Inflammatory macrophage (primary cell): ENCODE measurements around the gene ACR.

Experiments used
- DNase-seq, 2 donors: peaks; one replicate each; pipeline ENCODE4 v3.0.0-alpha.2; 2020 to 2022

The ACR gene

GRCh38 chr22:50702821-50703725, 34.9 kb upstream of the ACR start:
- no peak for DNase-seq

- no peak for DNase-seq
These were observed 34.1 kb upstream of the ACR start for GRCh38 chr22:50703726-50704509.

- DNase-seq: no peak
These were observed 33.3 kb upstream of the ACR start for GRCh38 chr22:50704510-50705218.

DNA sequence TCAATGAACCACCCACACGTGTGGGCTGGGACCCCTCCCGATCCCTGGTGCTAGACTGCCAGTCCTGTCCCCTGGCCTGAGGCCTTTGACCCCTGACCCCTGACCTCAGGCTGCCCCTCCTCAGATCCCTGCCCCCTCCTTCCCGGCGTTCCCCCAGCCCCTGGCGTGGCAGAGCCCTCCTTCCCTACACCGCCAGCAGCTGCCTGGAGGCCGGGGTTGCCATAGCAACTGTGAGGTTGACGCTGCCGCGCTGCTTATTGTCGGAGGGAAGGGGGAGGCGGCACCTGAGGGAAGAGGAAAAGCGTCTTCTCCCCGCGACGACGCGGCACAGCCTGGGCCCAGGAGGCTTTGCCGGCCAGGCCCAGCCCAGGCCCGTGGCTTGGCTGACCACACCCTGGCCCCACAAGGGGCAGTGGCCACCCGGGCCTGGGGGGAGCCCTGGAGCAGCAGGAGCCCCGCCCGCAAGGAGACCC, 32.7 kb upstream of the ACR start:
- no peak for DNase-seq

DNA sequence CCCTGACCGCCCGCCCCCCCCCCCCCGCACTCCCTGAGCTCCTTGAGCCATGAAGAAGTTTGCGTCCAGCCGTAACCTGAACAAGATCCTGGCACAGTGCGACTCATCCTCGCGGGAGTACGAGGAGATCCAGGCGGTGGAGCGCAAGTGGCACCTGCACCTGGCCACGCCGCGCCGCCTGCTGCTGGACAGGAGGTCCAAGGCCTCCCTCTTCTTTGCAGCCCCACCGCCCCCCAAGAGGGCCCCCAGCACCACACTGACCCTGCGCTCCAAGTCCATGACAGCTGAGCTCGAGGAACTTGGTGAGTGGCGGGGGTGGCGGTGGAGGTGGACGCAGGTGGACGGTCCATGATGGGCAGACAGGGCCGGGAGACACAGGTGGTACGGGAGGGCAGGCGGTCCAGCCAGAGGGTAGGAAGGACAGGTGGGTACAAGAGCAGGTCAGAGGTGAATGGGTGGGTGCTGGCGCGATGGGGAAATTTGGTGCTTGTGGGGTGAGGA, 32.1 kb upstream of the ACR start:
- DNase-seq: no peak

- no peak for DNase-seq
These were observed 31.4 kb upstream of the ACR start for GRCh38 chr22:50706481-50707125.

DNA sequence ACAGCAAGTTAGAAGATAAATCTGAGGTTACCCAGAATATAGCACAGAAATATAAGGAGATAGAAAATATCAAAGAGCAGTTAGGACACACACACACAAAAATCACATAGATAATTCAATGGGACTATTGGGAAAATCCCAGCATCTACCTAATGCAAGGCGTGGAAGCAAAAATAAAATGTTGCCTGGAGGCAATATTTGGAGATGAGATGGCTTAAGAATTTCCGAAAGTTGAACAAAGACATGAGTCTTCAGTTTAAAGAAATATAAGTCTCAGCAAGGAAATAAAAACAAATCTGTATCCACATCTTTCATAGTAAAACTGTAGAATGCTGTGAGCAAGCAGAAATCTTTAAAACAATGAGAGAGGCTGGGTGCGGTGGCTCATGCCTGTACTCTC, 29.5 kb upstream of the ACR start:
- no peak for DNase-seq

DNA sequence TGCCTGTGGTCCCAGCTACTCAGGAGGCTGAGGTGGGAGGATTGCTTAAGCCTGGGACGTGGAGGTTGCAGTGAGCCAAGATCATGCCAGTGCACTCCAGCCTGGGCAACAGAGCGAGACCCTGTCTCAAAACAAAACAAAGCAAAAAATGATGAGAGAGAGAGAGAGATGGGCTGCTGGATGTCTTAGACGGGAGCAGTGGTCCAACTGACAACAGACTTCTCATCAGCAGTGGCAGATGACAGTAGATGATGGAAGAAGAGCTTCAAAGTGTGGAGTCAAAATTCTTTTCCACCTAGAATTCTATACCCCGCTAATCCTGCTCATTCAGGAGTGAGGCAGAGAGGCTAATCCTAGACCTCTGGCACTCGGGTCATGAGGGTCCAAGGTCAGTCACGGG, 29.0 kb upstream of the ACR start:
- no peak for DNase-seq

DNA sequence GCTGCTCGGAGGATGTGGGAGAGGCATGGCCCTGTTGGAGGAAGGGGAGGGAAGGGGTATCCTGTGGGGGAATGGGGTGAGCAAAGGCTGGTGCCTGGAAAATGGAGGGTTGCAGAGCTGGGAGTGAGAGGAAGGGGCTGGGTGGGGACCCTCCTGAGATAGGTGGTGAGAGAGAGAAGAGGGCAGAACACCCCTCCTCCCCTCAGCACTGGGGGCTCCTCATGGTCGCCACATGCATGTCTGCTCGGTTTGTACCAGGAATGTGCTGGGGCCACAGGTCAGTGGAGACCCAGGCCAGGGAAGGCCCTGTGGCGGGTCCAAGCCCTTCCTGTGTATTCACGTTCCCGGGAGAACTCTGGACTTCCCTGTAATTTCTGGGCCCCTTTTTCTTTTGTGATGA, 27.8 kb upstream of the ACR start:
- no peak for DNase-seq

GRCh38 chr22:50710886-50711285, 27.1 kb upstream of the ACR start:
- no peak for DNase-seq

- no peak for DNase-seq
These were observed 26.3 kb upstream of the ACR start for GRCh38 chr22:50711446-50712340.

DNA sequence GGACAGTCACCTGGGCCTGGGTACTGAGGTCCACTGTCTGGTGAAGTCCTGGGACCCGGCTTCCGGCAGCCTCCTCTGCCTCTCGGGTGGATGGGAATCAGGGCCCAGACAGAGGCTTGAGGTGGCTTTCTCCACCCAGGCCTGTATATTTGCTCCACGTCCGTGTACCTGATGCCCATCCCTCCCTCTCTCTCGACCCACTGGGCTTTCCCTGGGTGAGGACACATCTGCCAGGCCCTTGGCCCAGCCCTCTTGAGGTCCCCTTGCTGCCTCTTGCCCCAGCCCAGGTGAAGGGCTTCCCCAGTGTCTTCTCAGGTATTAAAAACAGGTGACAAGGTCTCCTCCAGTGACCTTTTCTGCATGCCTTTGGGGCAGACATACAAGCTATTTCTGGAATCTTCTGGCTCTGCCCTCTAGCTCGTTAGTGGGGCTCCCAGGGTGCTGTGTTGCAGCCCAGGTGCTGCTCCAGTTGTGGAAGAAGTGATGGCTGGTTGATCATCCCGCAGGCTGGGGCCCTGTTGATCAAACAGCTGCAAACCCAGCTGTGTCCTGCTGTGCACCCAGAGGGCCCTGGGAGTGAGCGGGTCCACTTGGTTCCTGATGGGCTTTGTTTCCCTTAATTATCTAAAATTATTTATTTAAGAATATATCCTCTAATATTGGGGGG, 25.5 kb upstream of the ACR start:
- no peak for DNase-seq

DNA sequence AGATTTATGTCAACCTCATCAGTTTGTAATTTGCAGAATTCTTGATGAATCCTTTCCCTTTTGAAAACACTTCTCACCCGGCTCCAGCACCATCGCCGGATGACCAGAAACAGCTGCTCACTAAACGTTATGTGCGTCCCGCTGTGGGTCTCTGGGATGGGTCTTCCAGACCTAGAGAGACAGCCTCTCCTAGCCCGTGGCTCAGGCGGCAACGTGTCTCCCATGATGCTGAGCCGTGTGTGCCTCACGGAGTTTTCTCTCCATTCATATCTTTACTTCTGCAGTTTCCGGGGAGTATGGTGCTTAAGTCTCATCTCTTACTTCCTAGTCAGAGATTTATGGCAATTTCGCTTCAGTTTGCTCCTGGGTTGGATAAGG, 25.0 kb upstream of the ACR start:
- DNase-seq: no peak

GRCh38 chr22:50713571-50714056, 24.4 kb upstream of the ACR start:
- no peak for DNase-seq

GRCh38 chr22:50714150-50714549, 23.9 kb upstream of the ACR start:
- DNase-seq: no peak

- no peak for DNase-seq
These were observed 23.3 kb upstream of the ACR start for GRCh38 chr22:50714631-50715179.

- no peak for DNase-seq
These were observed 22.8 kb upstream of the ACR start for GRCh38 chr22:50715250-50715649.

DNA sequence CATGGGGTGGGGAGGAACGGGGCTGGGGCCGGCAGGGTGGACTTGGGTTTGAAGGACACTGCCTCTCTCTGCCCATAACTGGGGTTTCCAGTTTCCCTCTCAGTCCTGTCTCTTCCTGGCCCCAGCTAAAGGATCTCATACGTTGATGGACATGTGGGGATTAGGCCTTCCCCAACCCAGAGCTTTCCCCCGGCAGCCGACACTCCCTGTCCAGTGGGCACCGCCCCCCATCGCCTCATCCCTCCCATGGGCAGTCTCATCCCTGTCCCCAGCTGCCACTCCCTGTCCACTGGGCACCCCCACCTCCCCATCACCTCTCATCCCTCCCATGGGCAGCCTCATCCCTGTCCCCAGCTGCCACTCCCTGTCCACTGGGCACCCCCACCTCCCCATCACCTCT, 22.2 kb upstream of the ACR start:
- no peak for DNase-seq

GRCh38 chr22:50716290-50717024, 21.5 kb upstream of the ACR start:
- DNase-seq: no peak
